Kidney (tissue), 14 donors: ENCODE data around the gene PNLIPRP1. TPM values are rescaled to one million over a fixed set of nuclear protein-coding genes. Genes with fewer than 3 reads are reported as not detected.

Experiments used
- DNase-seq, 5 donors: peaks; one replicate each; pipeline ENCODE4 v3.0.0-alpha.2; 2013 to 2020
- FAIRE-seq: peaks from 2 replicates; lab custom pipeline; 2012; peaks lifted over from hg19 to GRCh38; lab: Jason Lieb, UNC
- H3K27ac ChIP-seq, 2 donors: one replicate each; pipeline ENCODE4 v1.7.0; 2013; ENCODE audit warnings: low read depth in 2 of 2, low read length in 2 of 2, inconsistent platforms in 1 of 2
- H3K27me3 ChIP-seq: one replicate; pipeline ENCODE4 v1.7.1; 2013; ENCODE audit warnings: low read length, inconsistent platforms; ENCODE audit not compliant: control insufficient read depth, insufficient read depth
- H3K36me3 ChIP-seq, 3 donors: one replicate each; pipeline versions ENCODE4 v1.7.0 to v1.7.1; 2013; ENCODE audit warnings: low read length in 3 of 3, control low read depth in 1 of 3, inconsistent platforms in 1 of 3; ENCODE audit not compliant: insufficient read depth in 3 of 3, control insufficient read depth in 2 of 3
- H3K4me1 ChIP-seq, 3 donors: one replicate each; pipeline versions ENCODE4 v1.7.0 to v1.7.1; 2013; ENCODE audit warnings: low read length in 3 of 3, inconsistent platforms in 1 of 3, low read depth in 1 of 3; ENCODE audit not compliant: control insufficient read depth in 2 of 3, insufficient read depth in 2 of 3
- H3K4me3 ChIP-seq, 3 donors: one replicate each; pipeline versions ENCODE4 v1.7.0 to v1.8.1; 2013; ENCODE audit warnings: low read length in 3 of 3, control low read depth in 1 of 3, inconsistent platforms in 1 of 3
- H3K9ac ChIP-seq, 3 donors: one replicate each; pipeline versions ENCODE4 v1.7.0 to v1.7.1; 2013; ENCODE audit warnings: low read length in 3 of 3, control low read depth in 1 of 3, inconsistent platforms in 1 of 3
- H3K9me3 ChIP-seq, 3 donors: one replicate each; pipeline versions ENCODE4 v1.7.0 to v1.7.1; 2013; ENCODE audit warnings: low read length in 3 of 3, control low read depth in 1 of 3, inconsistent platforms in 1 of 3; ENCODE audit not compliant: control insufficient read depth in 2 of 3, insufficient read depth in 1 of 3
- intact Hi-C: fragments of 100-400 bp; cut with DNase I; formaldehyde crosslinking; loops from one replicate; pipeline ENCODE4 v1.11.1; 2022
- polyA plus RNA-seq: library from polyadenylated mRNA; stranded (reverse); fragments of 350-450 nt; fragmentation: Illumina TruSeq; extraction: RNeasy Lipid Tissue Mini Kit (QIAGEN cat#74804); gene quantifications from one replicate; pipeline ENCODE4 v1.2.3, GENCODE V29; 2014; ENCODE audit warnings: low read depth, low replicate concordance; ENCODE audit not compliant: insufficient read depth
- total RNA-seq: library from RNA; stranded (reverse); fragmentation: NEBNext Ultra II Directional; extraction: Animal tissue kit (Norgen Biotek cat#: 25700); gene quantifications from one replicate; pipeline ENCODE4 v1.2.1, GENCODE V29; 2021
- TF ChIP-seq, protein P1 (sequence below): IDR thresholded peaks from 3 replicates; pipeline ENCODE4 v1.5.1; 2012; ENCODE audit warnings: mild to moderate bottlenecking, moderate library complexity, borderline replicate concordance; ENCODE audit not compliant: insufficient read depth; ENCODE audit errors: extremely low read depth
- donor health status: control.
- donor health status: control.
- donor health status: control.
- donor health status: control.
- donor health status: control.
- donor health status: DM: yes; HTN: yes; CAD: no.
- donor health status: Normal renal cell carcinoma (clear cell type).

The PNLIPRP1 gene
- total and polyA plus RNA-seq, 2 donors from 2014 or later = not detected

- Histone ChIP-seq H3K9me3 (no peaks in the 10 kb centered on the region), H3K27ac (no peak overlapping the region), H3K36me3 (no peaks in the 10 kb centered on the region), H3K27me3 (no peaks in the 10 kb centered on the region), H3K9ac (no peak overlapping the region), H3K4me3 (no peak overlapping the region), H3K4me1 (no peaks in the 10 kb centered on the region)
- intact Hi-C loops = no loop called here
- FAIRE-seq (no peak), DNase-seq (no peak)
- TF ChIP-seq, protein P1, sequence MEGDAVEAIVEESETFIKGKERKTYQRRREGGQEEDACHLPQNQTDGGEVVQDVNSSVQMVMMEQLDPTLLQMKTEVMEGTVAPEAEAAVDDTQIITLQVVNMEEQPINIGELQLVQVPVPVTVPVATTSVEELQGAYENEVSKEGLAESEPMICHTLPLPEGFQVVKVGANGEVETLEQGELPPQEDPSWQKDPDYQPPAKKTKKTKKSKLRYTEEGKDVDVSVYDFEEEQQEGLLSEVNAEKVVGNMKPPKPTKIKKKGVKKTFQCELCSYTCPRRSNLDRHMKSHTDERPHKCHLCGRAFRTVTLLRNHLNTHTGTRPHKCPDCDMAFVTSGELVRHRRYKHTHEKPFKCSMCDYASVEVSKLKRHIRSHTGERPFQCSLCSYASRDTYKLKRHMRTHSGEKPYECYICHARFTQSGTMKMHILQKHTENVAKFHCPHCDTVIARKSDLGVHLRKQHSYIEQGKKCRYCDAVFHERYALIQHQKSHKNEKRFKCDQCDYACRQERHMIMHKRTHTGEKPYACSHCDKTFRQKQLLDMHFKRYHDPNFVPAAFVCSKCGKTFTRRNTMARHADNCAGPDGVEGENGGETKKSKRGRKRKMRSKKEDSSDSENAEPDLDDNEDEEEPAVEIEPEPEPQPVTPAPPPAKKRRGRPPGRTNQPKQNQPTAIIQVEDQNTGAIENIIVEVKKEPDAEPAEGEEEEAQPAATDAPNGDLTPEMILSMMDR = no peak
Measured at GRCh38 chr10:116621934-116622655, 31.3 kb downstream of the PNLIPRP1 start.

DNA sequence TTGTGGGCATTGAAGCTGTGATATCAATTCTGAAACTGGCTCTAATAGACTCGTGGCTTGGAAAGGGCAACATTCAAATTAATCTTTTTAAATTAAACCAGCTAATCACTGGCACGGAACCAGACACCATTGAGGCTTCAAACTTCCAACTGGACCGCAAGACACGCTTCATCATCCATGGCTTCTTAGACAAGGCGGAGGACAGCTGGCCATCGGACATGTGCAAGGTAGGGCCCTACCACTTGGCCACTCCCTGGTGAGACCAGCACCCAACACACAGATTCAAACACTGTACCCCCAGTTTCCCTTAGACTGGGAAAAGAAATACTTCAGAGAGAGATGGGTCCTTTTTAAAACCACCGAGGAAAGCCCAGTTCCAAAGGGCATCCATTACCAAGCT is 35.1 kb downstream of the PNLIPRP1 start:
- no peak for DNase-seq
- Histone ChIP-seq H3K27ac (no peak overlapping the region), H3K36me3 (no peaks in the 10 kb centered on the region), H3K4me3 (no peak overlapping the region), H3K9ac (no peak overlapping the region), H3K9me3 (no peaks in the 10 kb centered on the region), H3K4me1 (no peaks in the 10 kb centered on the region), H3K27me3 (no peaks in the 10 kb centered on the region)
- FAIRE-seq = no peak
- intact Hi-C loops = no loop called here
- TF ChIP-seq, protein P1 = no peak

DNA sequence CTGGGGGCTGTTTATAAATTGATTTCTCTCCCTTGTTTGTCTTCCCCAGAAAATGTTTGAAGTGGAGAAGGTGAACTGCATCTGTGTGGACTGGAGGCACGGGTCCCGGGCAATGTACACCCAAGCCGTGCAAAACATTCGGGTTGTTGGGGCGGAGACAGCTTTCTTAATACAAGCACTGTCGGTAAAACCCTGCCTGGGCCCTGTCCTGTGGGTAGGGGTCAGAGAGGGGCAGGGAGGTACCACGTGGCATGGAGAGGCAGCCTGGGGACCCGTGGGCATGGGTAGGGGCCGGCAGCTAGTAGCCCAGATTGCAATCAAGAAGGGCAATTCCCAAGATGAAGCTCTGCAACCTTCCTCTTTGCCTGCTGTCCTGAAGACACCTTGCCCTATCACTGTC is 36.1 kb downstream of the PNLIPRP1 start:
- no peaks in the 10 kb centered on the region for H3K9me3 ChIP-seq
- no peak overlapping the region for H3K27ac ChIP-seq
- H3K36me3 ChIP-seq = no peaks in the 10 kb centered on the region
- H3K9ac ChIP-seq = no peak overlapping the region
- FAIRE-seq (no peak), DNase-seq (no peak)
- H3K27me3 ChIP-seq = no peaks in the 10 kb centered on the region
- intact Hi-C loops = no loop called here
- H3K4me3 ChIP-seq = no peak overlapping the region
- H3K4me1 ChIP-seq = no peaks in the 10 kb centered on the region
- TF ChIP-seq, protein P1 = no peak
